Activated CD4-positive, alpha-beta T cell treated with anti-CD3 and anti-CD28 coated beads, Interleukin-2, amount 50 U/mL, for 24 hours (primary cell): ENCODE data around the gene MYO18B.

Source experiments
- DNase-seq, 2 donors: peaks; one replicate each; pipeline ENCODE4 v3.0.0-alpha.2; 2020; ENCODE audit warnings: low read depth in 1 of 2, low spot score in 1 of 2

MYO18B gene

GRCh38 chr22:25748140-25748539, 6.2 kb downstream of the MYO18B start:
- no peak for DNase-seq

- DNase-seq, result no peak
Observed at GRCh38 chr22:25748704-25749103, 6.7 kb downstream of the MYO18B start.

DNA sequence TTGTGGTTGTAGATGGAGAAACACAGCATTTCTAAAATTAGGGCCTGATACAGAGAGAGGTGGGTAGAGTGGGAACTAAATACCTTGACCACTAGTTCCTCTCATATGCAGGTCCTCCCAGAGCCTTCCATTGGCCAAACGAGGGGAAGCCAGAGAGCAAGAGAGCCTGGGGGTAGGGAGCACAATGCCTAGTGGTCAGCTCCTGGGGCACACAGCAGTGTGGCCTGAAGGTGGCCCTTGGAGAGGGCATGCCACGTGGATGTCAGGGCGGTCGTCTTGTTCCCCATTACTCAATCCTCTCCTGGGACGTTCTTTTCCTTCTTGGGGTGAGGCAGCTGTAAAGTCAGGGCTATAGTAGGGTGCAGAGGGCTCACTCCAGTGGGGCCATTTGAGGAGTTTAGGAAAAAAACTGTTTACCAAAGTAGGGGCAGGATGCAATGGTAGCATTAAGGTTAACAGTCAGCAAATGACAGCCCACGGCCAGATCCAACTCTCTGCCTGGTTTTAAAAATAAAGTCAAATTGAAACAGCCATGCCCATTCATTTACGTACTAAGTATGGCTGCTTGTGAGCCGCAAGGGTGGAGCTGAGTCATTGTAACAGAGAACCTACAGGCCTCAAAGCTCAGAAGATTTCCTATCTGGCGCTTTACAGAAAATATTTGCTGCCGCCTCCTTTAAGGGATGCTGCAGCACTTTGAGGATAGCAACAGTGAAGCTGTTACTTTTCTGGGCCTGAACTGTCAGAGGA, 7.6 kb downstream of the MYO18B start:
- DNase-seq, result peak in 1 of 2 donors; percentile 27

GRCh38 chr22:25750569-25751173, 8.7 kb downstream of the MYO18B start:
- DNase-seq, result no peak

GRCh38 chr22:25751174-25751581, 9.2 kb downstream of the MYO18B start:
- no peak for DNase-seq

GRCh38 chr22:25752615-25753214, 10.7 kb downstream of the MYO18B start:
- DNase-seq, result no peak

DNA sequence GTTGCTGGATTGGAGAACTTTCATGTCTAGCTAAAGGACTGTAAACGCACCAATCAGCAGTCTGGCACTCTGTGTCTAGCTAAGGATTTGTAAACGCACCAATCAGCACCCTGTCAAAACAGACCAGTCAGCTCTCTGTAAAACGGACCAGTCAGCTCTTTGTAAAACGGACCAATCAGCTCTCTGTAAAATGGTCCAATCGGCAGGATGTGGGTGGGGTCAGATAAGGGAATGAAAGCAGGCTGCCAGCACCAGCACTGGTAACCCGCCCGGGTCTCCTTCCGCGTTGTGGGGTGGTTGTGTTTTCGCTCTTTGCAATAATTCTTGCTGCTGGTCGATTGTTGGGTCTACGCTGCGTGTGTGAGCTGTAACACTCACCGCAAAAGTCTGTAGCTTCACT, 11.3 kb downstream of the MYO18B start:
- DNase-seq, result no peak

GRCh38 chr22:25754527-25755202, 12.7 kb downstream of the MYO18B start:
- DNase-seq, result no peak

- no peak for DNase-seq
Observed at GRCh38 chr22:25757686-25758085, 15.7 kb downstream of the MYO18B start.

DNA sequence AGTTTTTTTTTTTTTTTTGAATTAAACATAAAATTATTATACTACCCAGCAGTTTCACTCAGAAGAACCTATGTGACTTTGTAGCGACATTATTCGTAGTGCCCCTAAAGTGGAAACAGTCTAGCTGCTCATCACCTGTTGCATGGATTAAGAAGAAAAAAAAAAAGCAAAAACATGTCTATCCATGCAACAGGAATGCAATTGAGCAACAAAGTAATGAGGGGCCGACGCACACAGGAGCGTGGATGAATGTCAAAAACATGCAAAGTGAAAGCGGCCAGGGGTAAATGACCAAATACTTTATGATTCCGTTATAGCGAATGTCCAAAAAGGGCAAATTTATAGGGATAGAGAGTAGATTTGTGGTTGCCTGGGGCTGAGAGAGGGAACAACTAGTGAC, 16.3 kb downstream of the MYO18B start:
- no peak for DNase-seq

GRCh38 chr22:25759825-25760231, 17.8 kb downstream of the MYO18B start:
- no peak for DNase-seq

- no peak for DNase-seq
Observed at GRCh38 chr22:25760294-25760693, 18.3 kb downstream of the MYO18B start.

GRCh38 chr22:25760848-25761595, 19.0 kb downstream of the MYO18B start:
- no peak for DNase-seq

DNA sequence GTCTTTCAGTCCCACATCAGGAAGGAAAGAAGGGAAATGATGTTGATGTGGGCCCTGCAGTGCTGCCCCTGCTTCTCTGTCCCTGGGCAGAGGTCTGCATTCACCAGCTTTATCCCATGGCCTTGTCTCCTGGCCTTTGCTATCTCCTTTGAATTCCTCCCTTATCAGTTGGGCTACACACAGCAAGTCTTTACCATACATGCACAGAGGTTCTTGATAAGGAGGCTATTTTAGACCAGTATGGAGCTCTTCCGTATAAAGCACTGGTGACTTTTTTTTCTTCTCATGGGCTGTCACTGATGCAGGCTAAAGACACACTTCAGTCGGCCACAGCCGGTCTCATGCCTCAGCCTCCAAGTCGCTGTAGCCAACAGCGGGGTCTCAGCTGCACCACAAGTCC, 20.2 kb downstream of the MYO18B start:
- no peak for DNase-seq

DNA sequence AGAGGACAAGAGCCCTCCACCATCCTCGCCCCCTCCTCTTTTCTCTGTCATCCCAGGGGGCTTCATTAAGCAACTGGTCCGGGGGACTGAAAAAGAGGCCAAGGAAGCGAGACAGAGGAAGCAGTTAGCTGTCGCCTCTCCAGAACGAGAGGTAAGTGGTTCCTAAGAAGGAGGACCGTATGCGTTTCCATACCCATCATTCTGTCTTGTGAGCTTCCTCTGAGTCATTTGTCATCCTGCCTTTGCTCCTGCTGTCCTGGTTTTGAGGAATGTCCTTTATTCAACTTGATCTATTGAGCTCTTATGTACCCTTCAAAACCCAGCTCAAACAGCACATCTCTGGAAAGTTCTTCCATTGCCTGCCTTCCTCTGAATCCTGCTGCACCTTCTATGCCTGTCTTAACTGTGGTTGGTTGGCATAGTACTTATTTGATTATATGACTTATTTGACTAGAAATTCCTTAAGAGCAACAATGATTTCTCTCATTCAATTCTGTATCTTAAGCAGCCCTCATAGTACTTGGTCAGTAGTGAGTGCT, 21.3 kb downstream of the MYO18B start:
- no peak for DNase-seq

- DNase-seq, result no peak
Observed at GRCh38 chr22:25764270-25765015, 22.5 kb downstream of the MYO18B start.

- DNase-seq, result no peak
Observed at GRCh38 chr22:25765016-25765367, 23.0 kb downstream of the MYO18B start.

GRCh38 chr22:25765801-25766200, 23.8 kb downstream of the MYO18B start:
- DNase-seq, result no peak

- no peak for DNase-seq
Observed at GRCh38 chr22:25766418-25766817, 24.4 kb downstream of the MYO18B start.

DNA sequence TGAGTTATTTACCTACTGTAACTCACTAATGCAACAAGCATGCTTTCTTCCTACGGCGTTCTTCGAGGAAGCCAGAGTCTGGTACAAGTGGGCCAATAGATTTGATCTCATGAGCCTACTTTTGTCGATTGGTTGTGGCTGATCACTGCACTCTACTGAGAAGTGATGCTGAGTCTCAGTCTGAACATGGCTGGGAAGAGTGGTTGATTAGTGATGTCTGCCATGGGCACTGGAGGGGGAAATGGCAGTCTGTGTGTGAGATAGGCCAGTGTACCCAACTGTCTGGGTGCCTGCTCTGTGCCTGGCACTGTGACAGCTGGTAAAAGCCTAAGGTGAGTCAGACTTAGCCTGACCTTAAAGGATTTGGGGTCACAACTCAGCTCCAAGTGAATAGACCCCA, 28.3 kb downstream of the MYO18B start:
- DNase-seq, result no peak
